Suprapubic skin (tissue), 3 donors: ENCODE measurements around the gene NLRP2B.

Source experiments
- CTCF ChIP-seq, 2 donors: fragments of 200-600 bp in 1 of 2; fragments of 450-650 bp in 1 of 2; sonication (generic) in 1 of 2; IDR thresholded peaks; one replicate each; pipeline ENCODE4 v1.5.1; 2016 to 2019; ENCODE audit warnings: antibody characterized with exemption in 2 of 2, mild to moderate bottlenecking in 1 of 2, moderate library complexity in 1 of 2
- POLR2AphosphoS5 ChIP-seq, 3 donors: sonication (generic); formaldehyde crosslinking; IDR thresholded peaks; one replicate each; pipeline ENCODE4 v1.6.1; 2017; ENCODE audit warnings: antibody characterized with exemption in 3 of 3

- TF ChIP-seq CTCF (IDR thresholded peaks at IDR 0.05) (no peak), POLR2AphosphoS5 (IDR thresholded peaks at IDR 0.05) (no peak)
Observed at GRCh38 chrX:57651169-57651919, 28.7 kb downstream of the NLRP2B start.
